G401 (cell line): ENCODE results near the gene TBC1D17. TPM values are rescaled to one million over a fixed set of nuclear protein-coding genes. Genes with fewer than 3 reads are reported as not detected.
A peak's percentile ranks its signal among the peaks of the same experiment; 100 is the strongest.

Source experiments
- DNase-seq: peaks from one replicate; pipeline ENCODE4 v3.0.0-alpha.2; 2015; ENCODE audit warnings: low spot score
- in situ Hi-C: cut with HindIII; loops from 2 replicates; pipeline ENCODE4 v1.10.0; 2016; ENCODE audit warnings: low sequenced_read_pairs, mixed read lengths
- total RNA-seq: library from RNA; depleted of rRNA; stranded (reverse); fragments of >200 nt; shearing (Covaris generic); gene quantifications from 2 replicates; pipeline ENCODE4 v1.2.3, GENCODE V29; 2014

The TBC1D17 gene
- total RNA-seq, 1 experiment from 2014 or later, result 6.5 TPM

- in situ Hi-C loops, result no loop called here
- DNase-seq, result no peak
These were observed 11.0 kb downstream of the TBC1D17 start for GRCh38 chr19:49888510-49888824.

GRCh38 chr19:49889038-49889686 is 11.7 kb downstream of the TBC1D17 start:
- DNase-seq, result no peak
- in situ Hi-C loops, result no loop called here

GRCh38 chr19:49889687-49890348 is 12.3 kb downstream of the TBC1D17 start:
- in situ Hi-C loops, result no loop called here
- DNase-seq, result peak; percentile 53

- DNase-seq, result no peak
- in situ Hi-C loops, result no loop called here
These were observed 13.1 kb downstream of the TBC1D17 start for GRCh38 chr19:49890349-49891311.

GRCh38 chr19:49891393-49891792 is 13.9 kb downstream of the TBC1D17 start:
- in situ Hi-C loops, result no loop called here
- DNase-seq, result no peak

GRCh38 chr19:49892716-49893115 is 15.2 kb downstream of the TBC1D17 start:
- DNase-seq, result no peak
- in situ Hi-C loops, result no loop called here

GRCh38 chr19:49894011-49894664 is 16.6 kb downstream of the TBC1D17 start:
- in situ Hi-C loops, result no loop called here
- DNase-seq, result no peak

GRCh38 chr19:49894879-49895565 is 17.5 kb downstream of the TBC1D17 start:
- DNase-seq, result no peak
- in situ Hi-C loops, result no loop called here

GRCh38 chr19:49895566-49896297 is 18.2 kb downstream of the TBC1D17 start:
- no peak for DNase-seq
- in situ Hi-C loops, result no loop called here

- no peak for DNase-seq
- in situ Hi-C loops, result no loop called here
These were observed 19.5 kb downstream of the TBC1D17 start, which contains the start of gene IL4I1 for GRCh38 chr19:49896863-49897621. IL4I1 (minus strand) TSS chr19:49896887; CDS start chr19:49896160, 727 bp downstream.

- DNase-seq, result no peak
These were observed 26.6 kb downstream of the TBC1D17 start for GRCh38 chr19:49904136-49904535.

GRCh38 chr19:49906879-49907564 is 29.5 kb downstream of the TBC1D17 start:
- in situ Hi-C loops, result no loop called here
- no peak for DNase-seq

More at GRCh38 chr19:49904136-49904535, 26.6 kb downstream of the TBC1D17 start:
- in situ Hi-C loops, result no loop called here

GRCh38 chr19:49907745-49908446 is 30.4 kb downstream of the TBC1D17 start:
- DNase-seq, result no peak
- in situ Hi-C loops, result no loop called here

GRCh38 chr19:49908480-49909420 is 31.2 kb downstream of the TBC1D17 start:
- DNase-seq, result no peak
- in situ Hi-C loops, result no loop called here

- in situ Hi-C loops, result no loop called here
- no peak for DNase-seq
These were observed 32.7 kb downstream of the TBC1D17 start for GRCh38 chr19:49910179-49910578.
